Measurements from ENCODE around the gene RALGDS. TPM values are rescaled to one million over a fixed set of nuclear protein-coding genes. Genes with fewer than 3 reads are reported as not detected.
A peak's percentile ranks its signal among the peaks of the same experiment; 100 is the strongest.

RALGDS gene
- total RNA-seq, 1 donor from 2014 or later, result 19.0 TPM

- no peak overlapping the region for H3K27ac Mint-ChIP-seq (ENCODE audit: unreplicated experiment)
Measured at GRCh38 chr9:133058550-133059320, 62.3 kb downstream of the RALGDS start.

GRCh38 chr9:133058071-133058470 lies 63.0 kb downstream of the RALGDS start:
- no peak for TF ChIP-seq CTCF (IDR thresholded peaks at IDR 0.05)
- peak; percentile 77 for DNase-seq (ENCODE audit: low spot score)
- Mint-ChIP-seq H3K4me1 (ENCODE audit: low read depth) (peaks cover 44% of the 10 kb centered on the region), H3K9me3 (ENCODE audit: low read depth) (no peaks in the 10 kb centered on the region), H3K27ac (ENCODE audit: unreplicated experiment) (no peak overlapping the region), H3K4me3 (ENCODE audit: unreplicated experiment) (no peak overlapping the region), H3K27me3 (ENCODE audit: low read depth) (no peaks in the 10 kb centered on the region), H3K36me3 (ENCODE audit: low read depth) (peaks cover 28% of the 10 kb centered on the region)

More at GRCh38 chr9:133058550-133059320, 62.3 kb downstream of the RALGDS start:
- peaks cover 43% of the 10 kb centered on the region for H3K4me1 Mint-ChIP-seq (ENCODE audit: low read depth)
- peak; percentile 60 for DNase-seq (ENCODE audit: low spot score)
- TF ChIP-seq CTCF (IDR thresholded peaks at IDR 0.05), result no peak
- H3K27me3 Mint-ChIP-seq (ENCODE audit: low read depth), result no peaks in the 10 kb centered on the region
- H3K9me3 Mint-ChIP-seq (ENCODE audit: low read depth), result no peaks in the 10 kb centered on the region
- peaks cover 25% of the 10 kb centered on the region for H3K36me3 Mint-ChIP-seq (ENCODE audit: low read depth)
- H3K4me3 Mint-ChIP-seq (ENCODE audit: unreplicated experiment), result no peak overlapping the region

GRCh38 chr9:133057553-133057952 lies 63.5 kb downstream of the RALGDS start:
- no peak for TF ChIP-seq CTCF (IDR thresholded peaks at IDR 0.05)
- Mint-ChIP-seq H3K4me1 (ENCODE audit: low read depth) (peaks cover 44% of the 10 kb centered on the region), H3K36me3 (ENCODE audit: low read depth) (peaks cover 28% of the 10 kb centered on the region), H3K27ac (ENCODE audit: unreplicated experiment) (no peak overlapping the region), H3K27me3 (ENCODE audit: low read depth) (no peaks in the 10 kb centered on the region), H3K9me3 (ENCODE audit: low read depth) (no peaks in the 10 kb centered on the region), H3K4me3 (ENCODE audit: unreplicated experiment) (no peak overlapping the region)
- peak; percentile 58 for DNase-seq (ENCODE audit: low spot score)

- no peaks in the 10 kb centered on the region for H3K9me3 Mint-ChIP-seq (ENCODE audit: low read depth)
- peaks cover 44% of the 10 kb centered on the region for H3K4me1 Mint-ChIP-seq (ENCODE audit: low read depth)
- no peaks in the 10 kb centered on the region for H3K27me3 Mint-ChIP-seq (ENCODE audit: low read depth)
- H3K36me3 Mint-ChIP-seq (ENCODE audit: low read depth), result peaks cover 31% of the 10 kb centered on the region
- H3K27ac Mint-ChIP-seq (ENCODE audit: unreplicated experiment), result no peak overlapping the region
- peak; percentile 87 for DNase-seq (ENCODE audit: low spot score)
- no peak for TF ChIP-seq CTCF (IDR thresholded peaks at IDR 0.05)
- no peak overlapping the region for H3K4me3 Mint-ChIP-seq (ENCODE audit: unreplicated experiment)
Measured at GRCh38 chr9:133057006-133057405, 64.0 kb downstream of the RALGDS start.

GRCh38 chr9:133056533-133056932 lies 64.5 kb downstream of the RALGDS start:
- H3K36me3 Mint-ChIP-seq (ENCODE audit: low read depth), result peaks cover 33% of the 10 kb centered on the region

More at GRCh38 chr9:133056533-133056932, 64.5 kb downstream of the RALGDS start:
- no peaks in the 10 kb centered on the region for H3K27me3 Mint-ChIP-seq (ENCODE audit: low read depth)
- DNase-seq (ENCODE audit: low spot score), result no peak
- H3K9me3 Mint-ChIP-seq (ENCODE audit: low read depth), result no peaks in the 10 kb centered on the region
- H3K4me3 Mint-ChIP-seq (ENCODE audit: unreplicated experiment), result no peak overlapping the region
- H3K4me1 Mint-ChIP-seq (ENCODE audit: low read depth), result peaks cover 44% of the 10 kb centered on the region
- TF ChIP-seq CTCF (IDR thresholded peaks at IDR 0.05), result no peak
- no peak overlapping the region for H3K27ac Mint-ChIP-seq (ENCODE audit: unreplicated experiment)

Data from chondrocyte (in vitro differentiated cells).